Kidney epithelial cell (primary cell): Measurements from ENCODE around the gene VPS13A. TPM values are rescaled to one million over a fixed set of nuclear protein-coding genes. Genes with fewer than 3 reads are reported as not detected.
A peak's percentile ranks its signal among the peaks of the same experiment; 100 is the strongest.

Experiments used
- DNase-seq: peaks from one replicate; pipeline ENCODE4 v3.0.0-alpha.2; 2010; ENCODE audit warnings: low read depth
- H3K27me3 ChIP-seq: 2 replicates; pipeline ENCODE4 v1.6.0; 2011; ENCODE audit warnings: low read length; ENCODE audit not compliant: control insufficient read depth, insufficient read depth
- H3K36me3 ChIP-seq: 2 replicates; pipeline ENCODE4 v1.5.1; 2011; ENCODE audit warnings: low read length; ENCODE audit not compliant: control insufficient read depth, insufficient read depth
- H3K4me3 ChIP-seq: 2 replicates; pipeline ENCODE4 v1.5.1; 2011; ENCODE audit warnings: low read depth, mild to moderate bottlenecking, control low read depth, low read length
- CTCF ChIP-seq: IDR thresholded peaks from 2 replicates; pipeline ENCODE4 v1.5.1; 2011; ENCODE audit warnings: mild to moderate bottlenecking, moderate library complexity, low read length, control low read depth, inconsistent platforms; ENCODE audit not compliant: insufficient read depth, poor library complexity, severe bottlenecking
- total RNA-seq: library from RNA; depleted of rRNA; stranded (reverse); fragments of >200 nt; gene quantifications from 2 replicates; pipeline ENCODE4 v1.2.3, GENCODE V29; 2015

Gene VPS13A
- total RNA-seq, 1 donor from 2014 or later: 16.3 TPM

- no peak overlapping the region for H3K4me3 ChIP-seq
- no peak for DNase-seq
- no peaks in the 10 kb centered on the region for H3K36me3 ChIP-seq
- no peaks in the 10 kb centered on the region for H3K27me3 ChIP-seq
- peak; percentile 26 for TF ChIP-seq CTCF
Observed at GRCh38 chr9:77455312-77455927, 278.1 kb downstream of the VPS13A start.

DNA sequence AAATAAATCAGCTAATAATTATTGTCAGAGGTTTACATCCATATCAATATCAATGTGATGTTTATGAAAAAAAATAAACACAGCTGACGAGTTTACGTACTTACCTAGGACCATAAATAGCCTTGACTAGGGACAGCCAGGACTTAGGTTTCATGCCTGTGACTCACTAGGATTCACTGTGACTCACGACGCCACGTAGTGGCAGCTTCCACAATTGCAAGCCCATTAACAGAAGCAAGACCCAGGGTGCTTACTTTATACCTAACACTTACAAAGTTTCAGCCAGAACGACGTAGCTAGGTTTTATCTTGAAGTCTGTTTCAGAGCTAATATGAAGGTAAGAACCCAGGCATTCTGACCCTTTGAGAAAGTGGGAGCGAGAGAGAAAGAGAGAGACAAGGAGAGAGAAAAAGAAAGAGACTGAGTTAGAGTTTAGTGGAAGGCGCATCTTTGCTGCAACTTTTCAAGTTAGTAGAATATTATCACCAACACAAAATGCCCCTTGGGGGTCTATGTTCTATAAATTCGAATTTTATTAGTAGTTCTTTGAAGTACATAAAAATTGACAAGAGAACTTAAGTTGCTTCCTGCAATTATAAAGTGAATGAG lies 279.6 kb downstream of the VPS13A start:
- Histone ChIP-seq H3K27me3 (no peaks in the 10 kb centered on the region), H3K36me3 (no peaks in the 10 kb centered on the region), H3K4me3 (no peak overlapping the region)
- DNase-seq: peak; percentile 81
- peak; percentile 88 for TF ChIP-seq CTCF

- DNase-seq: no peak
- H3K27me3 ChIP-seq: no peaks in the 10 kb centered on the region
- H3K36me3 ChIP-seq: no peaks in the 10 kb centered on the region
- no peak overlapping the region for H3K4me3 ChIP-seq
- TF ChIP-seq CTCF: peak; percentile 95
Observed at GRCh38 chr9:77457916-77458592, 280.7 kb downstream of the VPS13A start.

- Histone ChIP-seq H3K36me3 (no peaks in the 10 kb centered on the region), H3K27me3 (no peaks in the 10 kb centered on the region), H3K4me3 (no peak overlapping the region)
- no peak for DNase-seq
- no peak for TF ChIP-seq CTCF
Observed at GRCh38 chr9:77460938-77461337, 283.6 kb downstream of the VPS13A start.

DNA sequence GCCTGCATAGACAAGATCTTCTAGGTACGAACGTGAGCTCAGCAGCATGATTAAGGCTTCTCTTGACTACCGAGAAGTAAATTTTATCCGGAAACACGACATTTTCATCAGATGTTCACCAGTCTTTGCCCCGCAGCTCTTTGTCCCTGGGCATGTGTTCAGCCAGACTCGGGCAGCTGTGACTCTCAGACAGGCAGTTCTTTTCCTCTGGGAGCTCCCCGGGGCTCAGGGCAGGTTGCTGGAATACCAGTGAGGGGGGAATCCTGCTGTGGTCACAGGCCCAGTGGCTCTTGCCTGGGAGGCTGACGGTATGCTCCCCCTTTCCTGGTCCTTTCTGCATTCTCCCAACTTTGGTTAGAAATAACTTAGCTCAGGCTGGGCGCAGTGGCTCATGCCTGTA lies 284.7 kb downstream of the VPS13A start:
- no peak for DNase-seq

More for the DNA sequence above, 284.7 kb downstream of the VPS13A start:
- no peak for TF ChIP-seq CTCF
- Histone ChIP-seq H3K4me3 (no peak overlapping the region), H3K36me3 (no peaks in the 10 kb centered on the region), H3K27me3 (no peaks in the 10 kb centered on the region)
